Measurements from ENCODE around the gene TIMM10.

- no peak for TF ChIP-seq CTCF (IDR thresholded peaks at IDR 0.05; ENCODE audit: low read depth, low read length, missing input control)
- peak; percentile 78 to 89 for TF ChIP-seq RXRA (IDR thresholded peaks at IDR 0.05)
- peak; percentile 84 for TF ChIP-seq SP1 (IDR thresholded peaks at IDR 0.05)
- TF ChIP-seq ZBTB33 (IDR thresholded peaks at IDR 0.05), result peak; percentile 36
- TF ChIP-seq RAD21 (IDR thresholded peaks at IDR 0.05), result peak; percentile 46 to 61
These were observed 35.7 kb upstream of the TIMM10 start for GRCh38 chr11:57566005-57566904.
